Measurements from ENCODE around the gene IL4I1. TPM values are rescaled to one million over a fixed set of nuclear protein-coding genes. Genes with fewer than 3 reads are reported as not detected.

The IL4I1 gene
- total and polyA plus RNA-seq, 2 experiments from 2014 or later: not detected

GRCh38 chr19:49862391-49863253 is 34.1 kb downstream of the IL4I1 start:
- Histone ChIP-seq H3K27ac (peak overlapping the region; percentile 82), H3K9me3 (ENCODE audit: low read depth) (no peaks in the 10 kb centered on the region), H3K4me1 (ENCODE audit: low read depth) (peaks cover 23% of the 10 kb centered on the region), H3K4me3 (no peak overlapping the region), H3K36me3 (peaks cover 30% of the 10 kb centered on the region), H3K27me3 (no peaks in the 10 kb centered on the region)
- peak; percentile 35 for TF ChIP-seq CTCF (IDR thresholded peaks at IDR 0.05; ENCODE audit: low read depth, low read length)
- peak in 1 of 2 donors; percentile 60 for DNase-seq (ENCODE audit: low read depth in 1 of 2, low spot score in 1 of 2)

GRCh38 chr19:49861541-49862378 is 34.9 kb downstream of the IL4I1 start:
- H3K36me3 ChIP-seq: peaks cover 39% of the 10 kb centered on the region

GRCh38 chr19:49861107-49861506 is 35.6 kb downstream of the IL4I1 start:
- H3K27ac ChIP-seq: peak overlapping the region; percentile 82
- DNase-seq (ENCODE audit: low read depth in 1 of 2, low spot score in 1 of 2): peak in 1 of 2 donors; percentile 27
- TF ChIP-seq CTCF (IDR thresholded peaks at IDR 0.05; ENCODE audit: low read depth, low read length): no peak
- H3K27me3 ChIP-seq: no peaks in the 10 kb centered on the region
- peaks cover 45% of the 10 kb centered on the region for H3K36me3 ChIP-seq
- H3K4me1 ChIP-seq (ENCODE audit: low read depth): peaks cover 17% of the 10 kb centered on the region
- H3K4me3 ChIP-seq: no peak overlapping the region
- H3K9me3 ChIP-seq (ENCODE audit: low read depth): no peaks in the 10 kb centered on the region

More at GRCh38 chr19:49861541-49862378, 34.9 kb downstream of the IL4I1 start:
- H3K27ac ChIP-seq: peak overlapping the region; percentile 82
- no peaks in the 10 kb centered on the region for H3K27me3 ChIP-seq
- H3K9me3 ChIP-seq (ENCODE audit: low read depth): no peaks in the 10 kb centered on the region
- no peak overlapping the region for H3K4me3 ChIP-seq
- peaks cover 23% of the 10 kb centered on the region for H3K4me1 ChIP-seq (ENCODE audit: low read depth)
- DNase-seq (ENCODE audit: low read depth in 1 of 2, low spot score in 1 of 2): no peak
- no peak for TF ChIP-seq CTCF (IDR thresholded peaks at IDR 0.05; ENCODE audit: low read depth, low read length)

GRCh38 chr19:49860336-49861102 is 36.2 kb downstream of the IL4I1 start:
- H3K4me3 ChIP-seq: no peak overlapping the region
- no peaks in the 10 kb centered on the region for H3K27me3 ChIP-seq
- peaks cover 46% of the 10 kb centered on the region for H3K36me3 ChIP-seq
- no peak for DNase-seq (ENCODE audit: low read depth in 1 of 2, low spot score in 1 of 2)
- peak overlapping the region; percentile 82 for H3K27ac ChIP-seq
- H3K4me1 ChIP-seq (ENCODE audit: low read depth): peaks cover 12% of the 10 kb centered on the region
- H3K9me3 ChIP-seq (ENCODE audit: low read depth): no peaks in the 10 kb centered on the region
- TF ChIP-seq CTCF (IDR thresholded peaks at IDR 0.05; ENCODE audit: low read depth, low read length): no peak
